Right ventricle myocardium superior (tissue), 1 donor: Measurements from ENCODE around the gene CIRBP. TPM values are rescaled to one million over a fixed set of nuclear protein-coding genes. Genes with fewer than 3 reads are reported as not detected.

Source experiments
- total RNA-seq: library from RNA; stranded (reverse); fragmentation: NEBNext Ultra II Directional; extraction: Animal tissue kit (Norgen Biotek cat#: 25700); gene quantifications from one replicate; pipeline ENCODE4 v1.2.1, GENCODE V29; 2021
- donor health status: DM: no; HTN: yes; CAD: no; lungs with severe emphysema.

CIRBP gene
- total RNA-seq, 1 donor from 2014 or later: 219 TPM

Other genes starting within 250 kb of the CIRBP start
- 109 TPM for gene TMEM259, start 248.2 kb upstream of the CIRBP start, total RNA-seq
- not detected for gene RNU6-2, start 247.8 kb upstream of the CIRBP start, total RNA-seq
- 69.8 TPM for gene CNN2, start 242.7 kb upstream of the CIRBP start, total RNA-seq
- 5.2 TPM for gene ABCA7, start 229.2 kb upstream of the CIRBP start, total RNA-seq
- 5.1 TPM for gene ARHGAP45, start 202.2 kb upstream of the CIRBP start, total RNA-seq
- 146 TPM for gene POLR2E, start 174.0 kb upstream of the CIRBP start, total RNA-seq
- 345 TPM for gene GPX4, start 165.3 kb upstream of the CIRBP start, total RNA-seq
- 15.1 TPM for gene SBNO2, start 95.1 kb upstream of the CIRBP start, total RNA-seq
- 54.8 TPM for gene STK11, start 63.6 kb upstream of the CIRBP start, total RNA-seq
- gene CBARP, start 31.3 kb upstream of the CIRBP start, total RNA-seq: 1.1 TPM
- 692 TPM for gene ATP5F1D, start 27.6 kb upstream of the CIRBP start, total RNA-seq
- 54.1 TPM for gene MIDN, start 20.7 kb upstream of the CIRBP start, total RNA-seq
- gene FAM174C, start 6.2 kb downstream of the CIRBP start, total RNA-seq: 12.4 TPM
- not detected for gene EFNA2, start 16.5 kb downstream of the CIRBP start, total RNA-seq
- 461 TPM for gene NDUFS7, start 114.6 kb downstream of the CIRBP start, total RNA-seq
- gene GAMT, start 132.2 kb downstream of the CIRBP start, total RNA-seq: 93.5 TPM
- gene DAZAP1, start 138.3 kb downstream of the CIRBP start, total RNA-seq: 82.9 TPM
- 671 TPM for gene RPS15, start 169.1 kb downstream of the CIRBP start, total RNA-seq
- 0.22 TPM for gene APC2, start 180.8 kb downstream of the CIRBP start, total RNA-seq
- 18.3 TPM for gene C19orf25, start 209.9 kb downstream of the CIRBP start, total RNA-seq
- gene PCSK4, start 221.0 kb downstream of the CIRBP start, total RNA-seq: 1.4 TPM
- 1.1 TPM for gene REEP6, start 221.8 kb downstream of the CIRBP start, total RNA-seq
- 22.5 TPM for gene ADAMTSL5, start 243.7 kb downstream of the CIRBP start, total RNA-seq